Measurements from ENCODE around the gene LRRC71. TPM values are rescaled to one million over a fixed set of nuclear protein-coding genes. Genes with fewer than 3 reads are reported as not detected.

The LRRC71 gene
- total and polyA plus RNA-seq, 2 of the 4 experiments (the other 2 are of a cell fraction) = 0.50 TPM; not detected in 1

GRCh38 chr1:156969496-156969895 is 49.1 kb downstream of the LRRC71 start:
- BruUV-seq (replicated peaks) = no TSS peak
- Histone ChIP-seq H3K4me1 (ENCODE audit: control insufficient read depth, insufficient read depth, low read length) (peaks cover 2% of the 10 kb centered on the region; the same call in 1 of the 2 replicates), H3K79me1 (ENCODE audit: low read depth in 1 of 2, low read length in 2 of 2) (no peaks in the 10 kb centered on the region), H4K20me1 (ENCODE audit: insufficient read depth, low read length) (no peaks in the 10 kb centered on the region), H3K27me3 (ENCODE audit: control insufficient read depth, insufficient read depth, low read length) (no peaks in the 10 kb centered on the region), H3K4me2 (ENCODE audit: low read depth, low read length) (no peak overlapping the region), H3K18ac (ENCODE audit: low read depth, low read length) (no peak overlapping the region), H2AK9ac (replicated peaks; ENCODE audit: low read depth, low read length, poor library complexity) (no peak overlapping the region), H2BK20ac (ENCODE audit: low read depth, low read length) (no peak overlapping the region), H2AFZ (replicated peaks; ENCODE audit: low read length, poor library complexity) (no peak overlapping the region), H2BK120ac (ENCODE audit: low read depth, low read length) (no peak overlapping the region), H3K14ac (replicated peaks; ENCODE audit: low read depth, low read length) (no peak overlapping the region), H3K4ac (ENCODE audit: low read depth, low read length) (no peak overlapping the region), H2BK5ac (ENCODE audit: low read depth, low read length, poor library complexity, severe bottlenecking) (no peak overlapping the region), H3K23ac (ENCODE audit: low read depth, low read length) (no peak overlapping the region), H2BK15ac (ENCODE audit: low read depth, low read length) (no peak overlapping the region), H4K91ac (ENCODE audit: insufficient read depth, low read depth, low read length) (no peak overlapping the region), H4K8ac (ENCODE audit: low read depth in 2 of 2, low read length in 2 of 2) (no peak overlapping the region), H3K27ac (ENCODE audit: insufficient read depth, low read length) (no peak overlapping the region), H3K36me3 (ENCODE audit: control insufficient read depth, insufficient read depth, low read length) (peaks cover 29% of the 10 kb centered on the region), H2AK5ac (ENCODE audit: low read depth, low read length) (no peak overlapping the region), H3K9me1 (ENCODE audit: insufficient read depth, low read length) (peaks cover 2% of the 10 kb centered on the region; the same call in 1 of the 2 replicates), H3K56ac (ENCODE audit: extremely low read depth, insufficient read depth, low read length) (no peak overlapping the region), H3K9me3 (ENCODE audit: control insufficient read depth, insufficient read depth, low read length) (no peaks in the 10 kb centered on the region), H3K4me3 (ENCODE audit: insufficient read depth, low read depth, low read length) (no peak overlapping the region), H4K5ac (ENCODE audit: low read depth, low read length) (no peak overlapping the region), H3K9ac (ENCODE audit: low read depth, low read length) (no peak overlapping the region)
- no peak for ATAC-seq (ENCODE audit: low read depth)
- intact Hi-C loops (cut with micrococcal nuclease) (no loop called here), in situ Hi-C loops (cut with MboI; ENCODE audit: low sequenced_read_pairs) (no loop called here), dilution Hi-C loops (cut with HindIII; ENCODE audit: low sequenced_read_pairs, unreplicated experiment) (no loop called here)
- no peak for DNase-seq
- ChIA-PET POLR2A (ENCODE audit: unreplicated experiment) (no interaction called here), CTCF (interaction anchor here (1.1 kb wide), 1 partner anchor 94 kb away, joined by 3 read pairs; no protein-coding TSS in a partner anchor)
- WGBS, 2 experiments (ENCODE audit: extremely low coverage in 2 of 2, insufficient read length in 1 of 2) = 100% methylated on average over 2 of the region's 3 CpGs; no CpG with 5 or more reads in 1 of the 2 experiments
- TF ChIP-seq RAD21 (IDR thresholded peaks at IDR 0.05; ENCODE audit: low read length) (no peak), BHLHE40 (IDR thresholded peaks at IDR 0.05; ENCODE audit: low read depth, low read length) (no peak), SMC3 (IDR thresholded peaks at IDR 0.05; ENCODE audit: low read depth, low read length) (no peak), RCOR1 (IDR thresholded peaks at IDR 0.05; ENCODE audit: insufficient replicate concordance, low read length) (no peak), FOS (IDR thresholded peaks at IDR 0.05; ENCODE audit: low read depth, low read length) (no peak), MAFK (IDR thresholded peaks at IDR 0.05; ENCODE audit: low read depth, low read length) (no peak), CHD1 (IDR thresholded peaks at IDR 0.05; ENCODE audit: low read depth, low read length) (no peak), MAZ (IDR thresholded peaks at IDR 0.05; ENCODE audit: borderline replicate concordance, low read depth, low read length) (no peak), ELK1 (IDR thresholded peaks at IDR 0.05; ENCODE audit: borderline replicate concordance, low read depth, low read length) (no peak), CEBPB (IDR thresholded peaks at IDR 0.05; ENCODE audit: low read depth, low read length) (no peak), NFE2L2 (IDR thresholded peaks at IDR 0.05; ENCODE audit: low read depth, low read length) (no peak), POLR2A (IDR thresholded peaks at IDR 0.05; ENCODE audit: low read depth, low read length) (no peak), MXI1 (IDR thresholded peaks at IDR 0.05; ENCODE audit: borderline replicate concordance, low read depth, low read length) (no peak), RFX5 (IDR thresholded peaks at IDR 0.05; ENCODE audit: low read depth, low read length) (no peak), USF2 (IDR thresholded peaks at IDR 0.05; ENCODE audit: low read depth, low read length) (no peak)
- TF ChIP-seq, protein P1, sequence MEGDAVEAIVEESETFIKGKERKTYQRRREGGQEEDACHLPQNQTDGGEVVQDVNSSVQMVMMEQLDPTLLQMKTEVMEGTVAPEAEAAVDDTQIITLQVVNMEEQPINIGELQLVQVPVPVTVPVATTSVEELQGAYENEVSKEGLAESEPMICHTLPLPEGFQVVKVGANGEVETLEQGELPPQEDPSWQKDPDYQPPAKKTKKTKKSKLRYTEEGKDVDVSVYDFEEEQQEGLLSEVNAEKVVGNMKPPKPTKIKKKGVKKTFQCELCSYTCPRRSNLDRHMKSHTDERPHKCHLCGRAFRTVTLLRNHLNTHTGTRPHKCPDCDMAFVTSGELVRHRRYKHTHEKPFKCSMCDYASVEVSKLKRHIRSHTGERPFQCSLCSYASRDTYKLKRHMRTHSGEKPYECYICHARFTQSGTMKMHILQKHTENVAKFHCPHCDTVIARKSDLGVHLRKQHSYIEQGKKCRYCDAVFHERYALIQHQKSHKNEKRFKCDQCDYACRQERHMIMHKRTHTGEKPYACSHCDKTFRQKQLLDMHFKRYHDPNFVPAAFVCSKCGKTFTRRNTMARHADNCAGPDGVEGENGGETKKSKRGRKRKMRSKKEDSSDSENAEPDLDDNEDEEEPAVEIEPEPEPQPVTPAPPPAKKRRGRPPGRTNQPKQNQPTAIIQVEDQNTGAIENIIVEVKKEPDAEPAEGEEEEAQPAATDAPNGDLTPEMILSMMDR (conservative IDR thresholded peaks at IDR 0.05; ENCODE audit: low read depth, low read length) = no peak

Data from IMR-90 (cell line).